DMS153 treated with DMSO at 0.1 percent for 48 hours (cell line): Measurements from ENCODE around the gene CLDN22.

Experiments used
- DNase-seq: peaks from one replicate; lab custom pipeline; 2025; ENCODE audit not compliant: unreplicated experiment; lab: John Stamatoyannopoulos, UW

The CLDN22 gene

GRCh38 chr4:183323295-183323694 is 3.2 kb upstream of the CLDN22 start:
- no peak for DNase-seq

GRCh38 chr4:183322326-183322725 is 2.2 kb upstream of the CLDN22 start, which contains the start of gene CLDN24:
CLDN24 (minus strand) TSS chr4:183322426; CDS start chr4:183322426, 0 bp downstream.
- no peak for DNase-seq

DNA sequence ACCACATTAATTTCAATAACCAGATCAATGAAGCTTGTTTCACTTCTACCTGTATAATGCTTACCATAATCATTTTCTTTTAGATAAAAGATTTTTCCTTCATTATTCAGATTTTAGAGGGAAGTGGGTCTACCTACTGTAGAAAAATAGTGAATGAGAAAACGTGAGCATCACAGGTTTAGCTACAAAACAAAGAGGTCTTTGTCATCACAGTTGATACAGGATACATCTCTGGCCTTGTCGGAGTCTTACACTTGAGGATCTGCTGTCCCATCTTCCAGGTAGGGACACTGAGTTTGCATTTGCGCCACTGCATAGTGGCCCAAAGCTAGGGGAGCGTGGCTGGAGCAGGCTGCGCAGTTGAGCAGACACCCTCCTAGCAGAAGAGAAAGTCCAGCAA is 1.4 kb upstream of the CLDN22 start:
- no peak for DNase-seq

- no peak for DNase-seq
Observed at GRCh38 chr4:183321079-183321478, 1.0 kb upstream of the CLDN22 start.

GRCh38 chr4:183318656-183319055 is 1.4 kb downstream of the CLDN22 start:
- no peak for DNase-seq

- no peak for DNase-seq
Observed at GRCh38 chr4:183314806-183315205, 5.3 kb downstream of the CLDN22 start.

- DNase-seq: no peak
Observed at GRCh38 chr4:183314336-183314735, 5.7 kb downstream of the CLDN22 start.

DNA sequence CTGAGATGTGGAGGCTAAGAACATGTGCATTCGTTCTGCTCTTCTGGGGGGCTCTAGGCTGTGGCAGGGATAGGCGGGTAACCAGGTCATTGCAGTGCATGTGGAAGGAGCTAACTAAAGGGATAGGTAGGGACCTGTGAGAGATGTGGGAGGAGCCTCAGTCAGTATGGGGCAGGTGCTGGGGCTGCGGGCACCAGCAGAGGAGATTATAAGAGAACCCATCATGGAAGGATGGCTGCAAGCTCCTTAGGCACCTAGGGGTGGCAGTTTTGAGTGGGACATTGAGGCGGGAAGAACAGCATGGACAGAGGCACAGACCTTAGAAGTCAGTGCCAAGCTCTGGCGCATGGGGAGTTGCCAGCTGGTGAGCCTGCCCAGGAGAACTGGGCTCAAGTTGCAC is 7.2 kb downstream of the CLDN22 start:
- no peak for DNase-seq

DNA sequence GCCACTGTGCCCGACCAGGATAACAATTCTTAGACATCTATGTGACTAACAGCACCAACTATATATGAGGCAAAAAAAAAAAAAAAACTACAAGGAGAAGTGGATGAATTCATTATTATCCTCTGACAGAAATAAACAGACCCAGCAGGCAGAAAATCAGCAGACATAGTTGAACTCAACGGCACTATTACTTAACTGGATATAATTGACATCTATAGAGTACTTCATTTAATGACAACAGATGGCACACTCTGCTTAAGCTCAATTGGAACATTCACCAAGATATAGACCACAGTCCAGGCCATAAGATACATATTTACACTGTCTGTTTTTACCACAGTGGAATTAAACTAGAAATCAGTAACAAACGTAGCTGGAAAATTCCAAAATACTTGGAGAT is 13.3 kb downstream of the CLDN22 start:
- no peak for DNase-seq

- no peak for DNase-seq
Observed at GRCh38 chr4:183304538-183304937, 15.5 kb downstream of the CLDN22 start.

GRCh38 chr4:183304067-183304466 is 16.0 kb downstream of the CLDN22 start:
- DNase-seq: no peak

GRCh38 chr4:183303301-183303700 is 16.8 kb downstream of the CLDN22 start:
- no peak for DNase-seq

DNA sequence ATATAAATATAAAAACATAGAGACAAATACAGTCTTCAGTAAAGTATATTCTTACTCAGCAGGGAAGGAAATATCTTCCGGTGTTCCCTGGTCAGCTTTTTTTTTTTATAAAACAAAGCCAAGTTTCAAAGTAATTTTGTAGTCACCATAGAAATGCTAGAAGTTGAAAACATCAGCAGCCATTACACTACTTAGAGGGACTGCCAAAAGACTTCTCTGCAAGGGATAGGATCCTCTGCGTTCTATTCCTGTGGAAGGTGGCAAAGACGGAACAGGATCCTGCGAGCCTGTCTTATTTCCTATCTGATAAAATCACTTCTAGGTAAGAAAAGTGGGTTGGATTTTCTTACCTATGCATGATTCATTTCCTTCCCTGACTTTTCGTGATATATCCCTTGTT is 19.4 kb downstream of the CLDN22 start:
- no peak for DNase-seq

DNA sequence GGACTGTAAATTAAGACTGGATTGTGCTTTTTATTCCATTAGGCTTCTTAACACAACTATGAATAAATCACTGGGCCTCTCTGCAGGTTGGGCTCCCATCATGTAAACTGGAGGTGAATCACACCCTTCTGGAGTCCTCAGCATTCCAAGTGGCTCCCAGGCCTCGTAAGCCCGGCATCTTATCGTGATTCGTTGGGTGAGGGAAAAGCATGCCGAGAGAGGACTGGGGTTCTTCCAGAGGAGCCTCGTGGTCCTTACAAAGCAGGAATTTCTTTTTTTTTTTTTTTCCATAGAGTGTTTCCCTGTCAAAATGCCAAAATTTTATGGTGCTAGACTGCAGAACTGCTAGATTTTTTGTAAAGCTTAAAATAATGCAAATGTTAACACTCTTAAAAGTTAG is 20.0 kb downstream of the CLDN22 start:
- DNase-seq: no peak

GRCh38 chr4:183299464-183299863 is 20.6 kb downstream of the CLDN22 start:
- no peak for DNase-seq

DNA sequence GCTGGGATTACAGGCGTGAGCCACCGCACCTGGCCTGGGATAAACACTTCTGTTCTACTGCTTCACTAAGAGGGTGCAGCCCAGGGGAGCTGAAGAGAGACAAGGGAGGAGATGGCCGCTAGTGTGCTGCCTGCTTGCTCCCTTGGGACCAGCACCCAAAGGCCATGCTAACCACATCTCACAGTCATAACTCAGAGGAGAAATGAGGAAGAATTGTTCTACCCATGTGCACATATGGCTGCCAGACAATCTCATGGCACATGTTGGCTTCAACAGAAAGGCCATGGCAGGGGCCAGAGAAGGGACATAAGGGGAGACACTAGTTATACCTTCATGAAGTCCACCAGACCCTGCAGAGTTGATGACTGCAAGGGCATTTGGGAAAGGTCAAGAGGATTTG is 22.4 kb downstream of the CLDN22 start:
- no peak for DNase-seq

DNA sequence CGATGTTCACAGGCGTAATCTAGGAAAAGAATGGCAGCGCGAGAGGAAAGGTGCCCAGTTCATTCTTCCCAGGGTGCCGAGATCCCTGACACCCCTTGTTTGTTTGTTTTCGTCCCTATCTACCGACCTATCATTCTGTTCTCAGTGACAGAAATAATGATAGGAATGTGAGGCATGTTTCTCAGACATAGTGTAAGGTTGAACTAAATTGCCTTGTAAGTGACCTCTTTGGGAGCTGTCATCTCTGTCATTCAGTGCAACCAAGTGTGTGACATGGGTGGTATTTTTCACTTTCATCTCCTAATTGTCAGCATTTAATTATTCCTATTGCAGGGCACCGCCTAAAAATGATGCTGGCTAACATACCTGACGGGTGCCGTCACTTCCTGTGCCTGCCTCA is 24.4 kb downstream of the CLDN22 start:
- no peak for DNase-seq

- DNase-seq: no peak
Observed at GRCh38 chr4:183291070-183291469, 29.0 kb downstream of the CLDN22 start.

DNA sequence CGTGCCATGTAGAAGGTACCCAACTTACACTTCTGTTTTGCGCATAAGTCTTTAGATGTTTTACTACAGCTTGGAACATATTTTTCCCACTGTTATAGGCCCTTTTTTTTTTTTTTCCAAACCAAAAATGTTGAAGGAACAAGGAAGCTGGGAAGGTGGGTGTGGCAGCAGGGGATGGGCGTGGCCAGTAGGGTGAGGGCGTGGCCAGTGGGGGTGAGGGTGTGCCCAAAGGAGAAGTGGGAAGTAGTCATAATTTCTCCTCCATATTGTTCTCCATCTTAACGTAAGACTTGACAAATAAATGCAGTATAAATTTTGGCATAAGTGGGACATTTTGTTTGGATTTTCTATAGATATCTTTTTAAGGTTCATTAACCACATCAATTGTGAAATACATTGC is 30.4 kb downstream of the CLDN22 start:
- no peak for DNase-seq

DNA sequence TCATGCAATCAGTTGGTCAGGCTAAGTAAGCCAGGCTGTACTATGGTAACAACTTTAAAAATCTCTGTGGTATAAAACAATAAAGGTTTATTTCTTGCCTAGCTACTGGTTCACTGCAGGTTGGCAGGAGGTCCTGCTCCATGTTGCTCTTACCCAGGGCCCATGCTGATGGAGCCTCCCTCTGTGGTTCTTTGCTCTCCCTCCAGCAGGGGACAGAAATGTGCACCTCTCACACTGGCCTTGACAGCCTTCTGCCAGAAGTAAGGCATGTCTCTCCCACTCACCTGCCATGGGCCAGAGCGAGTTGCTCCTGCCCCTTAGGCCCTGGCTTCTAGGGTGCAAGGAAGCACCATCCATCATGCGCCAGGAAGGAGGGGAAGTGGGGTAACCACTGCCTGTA is 31.1 kb downstream of the CLDN22 start:
- DNase-seq: no peak

DNA sequence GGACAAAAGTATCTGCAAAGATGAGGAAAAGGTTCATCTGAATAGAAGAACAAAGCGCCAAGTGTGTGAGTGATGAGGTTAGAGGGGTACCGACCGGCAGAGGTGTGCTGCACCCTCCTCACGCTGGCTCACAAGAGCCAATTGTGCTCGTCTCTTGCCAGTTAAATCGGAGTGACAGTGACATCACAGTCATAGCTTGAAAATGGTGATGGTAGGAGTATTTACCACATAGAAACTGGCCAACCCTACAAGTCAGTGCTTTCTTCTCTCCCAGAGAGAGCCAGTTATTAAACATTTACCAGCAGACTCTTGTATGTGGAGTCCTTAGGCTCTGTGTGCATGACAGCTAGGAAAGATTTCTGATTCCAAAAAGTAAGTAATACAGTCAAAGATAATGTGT is 32.4 kb downstream of the CLDN22 start:
- no peak for DNase-seq

- no peak for DNase-seq
Observed at GRCh38 chr4:183287309-183287659, 32.8 kb downstream of the CLDN22 start.

DNA sequence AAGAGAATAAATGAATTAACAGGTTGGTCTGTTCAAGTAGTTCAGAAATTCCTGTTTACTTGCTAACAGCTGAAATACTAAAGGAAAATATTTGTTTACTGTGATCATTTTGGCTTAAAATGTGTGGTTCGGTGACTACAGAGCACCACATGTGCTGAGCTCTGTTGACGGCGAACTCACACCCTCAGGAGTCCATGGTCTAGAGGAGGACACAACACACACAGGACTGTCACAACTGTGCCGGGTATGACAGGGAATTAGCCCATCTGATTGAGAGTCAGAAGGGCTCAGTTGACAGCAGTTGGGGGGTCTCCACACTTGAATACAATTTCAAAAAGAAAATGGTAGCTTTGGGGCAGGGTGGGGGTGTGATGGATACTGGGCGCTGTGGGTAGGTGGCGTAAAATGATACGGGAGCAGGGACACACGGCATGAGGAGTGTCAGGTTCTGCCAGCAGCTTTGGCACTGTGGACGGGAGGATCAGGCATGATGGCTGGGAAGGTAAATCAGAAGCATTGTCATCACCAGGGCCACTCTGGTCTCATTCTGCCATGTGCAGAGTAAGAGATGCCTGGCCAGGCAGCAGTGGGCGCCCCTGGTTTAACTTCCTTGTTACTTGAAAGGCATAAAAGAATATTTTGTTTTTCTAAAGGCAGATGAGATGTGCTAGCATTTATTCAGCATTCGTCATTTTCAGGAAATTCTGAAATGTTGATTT is 33.3 kb downstream of the CLDN22 start:
- no peak for DNase-seq
